COLO668 (cell line): ENCODE results near the gene RTN4RL1.

ENCODE experiments used
- DNase-seq: peaks from one replicate; lab custom pipeline; 2025; ENCODE audit not compliant: unreplicated experiment; lab: John Stamatoyannopoulos, UW

RTN4RL1 gene

DNA sequence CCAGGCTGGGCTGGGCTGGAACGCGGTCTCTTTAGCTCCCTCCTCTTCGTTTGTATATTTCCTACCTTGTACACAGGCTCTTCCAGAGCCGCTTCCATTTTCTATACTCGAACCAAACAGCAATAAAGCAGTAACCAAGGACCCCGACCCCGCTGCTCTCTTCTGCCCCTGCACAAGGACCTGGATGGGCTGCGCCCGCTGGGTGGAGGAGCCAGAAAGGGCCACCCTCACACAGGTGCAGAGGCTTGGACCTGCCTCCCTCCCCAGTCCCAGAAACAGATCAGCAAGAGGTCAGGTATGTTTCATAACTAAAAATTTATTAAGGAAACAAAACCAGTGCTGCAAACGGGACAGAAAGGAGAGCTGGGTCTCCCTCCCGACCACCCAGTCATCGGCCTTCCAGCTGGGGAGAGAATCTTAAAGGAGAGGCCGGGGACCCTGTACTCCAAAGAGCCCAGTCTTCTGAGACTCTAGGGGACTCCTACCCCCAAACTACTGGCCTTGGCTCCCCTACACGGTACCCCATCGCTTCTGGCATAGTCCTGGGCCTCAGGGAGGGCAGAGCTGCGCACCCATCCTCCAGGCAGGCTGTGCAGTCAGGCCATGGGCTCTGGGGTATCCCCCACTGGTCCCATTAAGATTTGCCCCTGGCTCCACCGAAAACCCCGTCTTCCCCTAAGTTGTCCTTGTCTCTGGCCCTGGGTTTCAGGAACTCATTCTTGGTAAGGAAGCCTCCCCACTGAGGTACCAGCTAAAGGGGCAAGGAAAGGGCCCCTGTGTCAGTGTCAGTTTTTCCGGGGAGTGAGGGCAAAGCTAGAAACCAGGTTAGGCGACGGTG, 34.6 kb upstream of the RTN4RL1 start:
- no peak for DNase-seq

DNA sequence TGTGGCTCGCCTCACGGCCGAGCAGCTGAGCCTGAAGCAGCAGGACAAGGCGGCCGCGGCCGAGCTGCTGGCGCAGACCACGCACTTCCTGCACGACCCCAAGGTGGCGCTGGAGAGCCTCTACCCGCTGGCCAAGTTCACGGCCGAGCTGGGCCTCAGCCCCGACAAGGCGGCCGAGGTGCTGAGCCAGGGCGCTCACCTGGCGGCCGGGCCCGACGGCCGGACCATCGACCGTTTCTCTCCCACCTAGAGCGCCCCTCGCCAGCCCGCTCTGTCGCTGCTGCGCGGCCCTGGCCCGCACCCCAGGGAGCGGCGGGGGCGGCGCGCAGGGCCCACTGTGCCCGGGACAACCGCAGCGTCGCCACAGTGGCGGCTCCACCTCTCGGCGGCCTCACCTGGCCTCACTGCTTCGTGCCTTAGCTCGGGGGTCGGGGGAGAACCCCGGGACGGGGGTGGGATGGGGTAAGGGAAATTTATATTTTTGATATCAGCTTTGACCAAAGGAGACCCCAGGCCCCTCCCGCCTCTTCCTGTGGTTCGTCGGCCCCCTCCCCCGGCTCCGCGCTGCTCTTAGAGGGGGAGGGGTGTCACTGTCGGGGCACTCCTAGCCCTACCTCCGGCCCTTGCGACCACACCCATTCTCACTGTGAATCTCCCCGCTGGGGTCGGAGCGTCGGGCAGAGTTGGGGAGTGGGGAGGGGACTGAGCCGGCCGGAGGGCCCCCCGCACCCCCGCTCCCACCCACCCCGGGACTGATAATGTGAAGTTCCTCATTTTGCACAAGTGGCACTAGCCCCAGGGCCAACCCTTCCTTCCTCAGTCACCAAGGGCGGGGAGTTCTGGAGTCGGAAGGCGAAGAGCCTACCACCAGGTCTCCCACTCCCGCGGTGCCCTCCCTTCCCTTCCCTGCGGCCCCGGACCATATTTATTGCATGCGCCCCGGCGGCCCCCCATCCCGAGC, 33.7 kb upstream of the RTN4RL1 start:
- DNase-seq = peak; percentile 47

GRCh38 chr17:2057760-2058585, 32.8 kb upstream of the RTN4RL1 start:
- DNase-seq = peak; percentile 32

DNA sequence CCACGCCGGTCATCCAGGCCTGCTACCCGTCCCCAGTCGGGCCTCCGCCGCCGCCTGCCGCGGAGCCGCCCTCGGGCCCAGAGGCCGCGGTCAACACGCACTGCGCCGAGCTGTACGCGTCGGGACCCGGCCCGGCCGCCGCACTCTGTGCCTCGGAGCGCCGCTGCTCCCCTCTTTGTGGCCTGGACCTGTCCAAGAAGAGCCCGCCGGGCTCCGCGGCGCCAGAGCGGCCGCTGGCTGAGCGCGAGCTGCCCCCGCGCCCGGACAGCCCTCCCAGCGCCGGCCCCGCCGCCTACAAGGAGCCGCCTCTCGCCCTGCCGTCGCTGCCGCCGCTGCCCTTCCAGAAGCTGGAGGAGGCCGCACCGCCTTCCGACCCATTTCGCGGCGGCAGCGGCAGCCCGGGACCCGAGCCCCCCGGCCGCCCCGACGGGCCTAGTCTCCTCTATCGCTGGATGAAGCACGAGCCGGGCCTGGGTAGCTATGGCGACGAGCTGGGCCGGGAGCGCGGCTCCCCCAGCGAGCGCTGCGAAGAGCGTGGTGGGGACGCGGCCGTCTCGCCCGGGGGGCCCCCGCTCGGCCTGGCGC, 32.1 kb upstream of the RTN4RL1 start:
- peak; percentile 32 for DNase-seq

- DNase-seq = peak; percentile 61
Measured at GRCh38 chr17:2056206-2057174, 31.4 kb upstream of the RTN4RL1 start.

DNA sequence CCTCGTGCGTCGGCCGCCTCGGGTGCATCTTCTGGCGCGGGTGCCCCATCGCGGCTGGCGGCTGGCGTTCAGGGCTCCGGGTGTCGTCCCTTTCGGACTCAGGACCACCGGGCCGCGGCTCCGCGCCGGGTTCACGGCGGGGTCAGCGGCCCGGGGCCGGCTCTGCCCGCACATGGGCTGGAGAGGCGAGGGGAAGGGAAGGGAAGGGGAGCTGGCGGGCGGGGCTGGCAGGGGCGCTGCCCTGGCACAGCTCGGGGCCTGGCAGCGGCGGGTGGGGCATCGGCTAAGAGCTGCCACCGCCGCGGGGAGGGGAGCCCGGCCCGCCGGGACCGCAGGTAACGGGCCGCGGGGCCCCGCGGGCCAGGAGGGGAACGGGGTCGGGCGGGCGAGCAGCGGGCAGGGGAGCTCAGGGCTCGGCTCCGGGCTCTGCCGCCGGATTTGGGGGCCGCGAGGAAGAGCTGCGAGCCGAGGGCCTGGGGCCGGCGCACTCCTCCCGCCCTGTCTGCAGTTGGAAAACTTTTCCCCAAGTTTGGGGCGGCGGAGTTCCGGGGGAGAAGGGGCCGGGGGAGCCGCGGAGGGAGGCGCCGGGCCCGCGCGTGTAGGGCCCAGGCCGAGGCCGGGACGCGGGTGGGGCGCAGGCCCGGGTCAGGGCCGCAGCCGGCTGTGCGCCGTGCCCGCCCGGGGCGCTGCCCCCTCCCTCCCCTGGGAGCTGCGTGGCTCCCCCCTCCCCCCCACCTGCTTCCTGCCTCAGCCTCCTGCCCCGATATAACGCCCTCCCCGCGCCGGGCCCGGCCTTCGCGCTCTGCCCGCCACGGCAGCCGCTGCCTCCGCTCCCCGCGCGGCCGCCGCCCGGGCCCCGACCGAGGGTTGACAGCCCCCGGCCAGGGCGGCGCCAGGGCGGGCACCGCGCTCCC, 30.4 kb upstream of the RTN4RL1 start:
- DNase-seq = no peak

DNA sequence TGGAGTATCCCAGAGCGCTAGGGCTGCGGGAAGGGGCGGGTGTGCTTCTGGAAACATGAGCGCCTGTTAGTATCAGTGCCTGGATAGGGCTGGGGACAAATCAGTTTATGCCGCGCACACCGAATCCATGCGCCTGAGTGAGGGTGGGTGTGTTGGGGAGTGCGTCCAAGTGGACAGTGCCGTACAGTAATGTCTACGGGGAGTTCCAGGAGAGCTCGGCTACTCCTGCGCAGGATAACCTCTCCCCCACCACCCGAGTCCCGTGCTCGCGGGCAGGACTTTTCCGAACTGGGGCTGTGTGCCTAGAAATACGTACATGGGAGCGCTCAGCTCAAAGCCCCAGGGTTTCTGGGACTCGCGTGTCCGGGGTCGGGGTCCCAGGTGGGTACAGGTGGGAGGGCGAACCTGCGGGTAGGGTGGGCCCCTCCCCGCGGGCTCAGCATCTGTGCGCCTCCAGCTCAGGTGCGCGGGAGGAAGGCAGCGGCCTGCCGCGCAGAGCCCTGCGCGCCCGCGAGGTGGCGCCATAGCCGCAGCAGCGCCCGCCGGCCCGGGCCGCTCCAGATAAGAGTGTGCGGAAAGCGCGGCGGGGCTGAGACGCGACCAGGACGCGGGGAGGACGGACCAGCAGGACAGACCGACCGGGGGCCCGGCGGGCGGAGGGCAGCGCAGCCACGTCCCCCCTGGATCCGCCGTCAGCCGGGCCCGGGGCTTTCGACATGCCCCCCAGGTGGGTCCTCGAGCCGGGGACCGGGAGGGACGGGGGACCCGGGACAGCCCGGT, 29.6 kb upstream of the RTN4RL1 start, which contains the start of gene HIC1:
TSS of gene HIC1 (plus strand) at position 592 of the 780 bp plus-strand sequence. CDS start 1,588 bp downstream, outside the sequence.
- DNase-seq = peak; percentile 62

DNA sequence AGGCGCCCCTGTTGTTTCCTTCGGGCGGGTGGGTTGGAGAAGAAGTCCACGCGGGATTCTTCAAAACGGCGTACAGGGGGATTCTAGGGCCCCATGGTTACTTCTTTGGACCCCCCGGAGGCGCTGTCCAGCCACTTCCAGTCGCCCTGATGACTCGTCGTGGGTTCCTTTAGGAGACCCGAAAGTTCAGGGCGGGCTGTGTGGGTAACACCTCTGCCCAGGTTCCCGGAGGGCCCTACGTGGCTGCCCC, 29.1 kb upstream of the RTN4RL1 start:
- no peak for DNase-seq

GRCh38 chr17:2053380-2054261, 28.5 kb upstream of the RTN4RL1 start:
- DNase-seq = peak; percentile 58

DNA sequence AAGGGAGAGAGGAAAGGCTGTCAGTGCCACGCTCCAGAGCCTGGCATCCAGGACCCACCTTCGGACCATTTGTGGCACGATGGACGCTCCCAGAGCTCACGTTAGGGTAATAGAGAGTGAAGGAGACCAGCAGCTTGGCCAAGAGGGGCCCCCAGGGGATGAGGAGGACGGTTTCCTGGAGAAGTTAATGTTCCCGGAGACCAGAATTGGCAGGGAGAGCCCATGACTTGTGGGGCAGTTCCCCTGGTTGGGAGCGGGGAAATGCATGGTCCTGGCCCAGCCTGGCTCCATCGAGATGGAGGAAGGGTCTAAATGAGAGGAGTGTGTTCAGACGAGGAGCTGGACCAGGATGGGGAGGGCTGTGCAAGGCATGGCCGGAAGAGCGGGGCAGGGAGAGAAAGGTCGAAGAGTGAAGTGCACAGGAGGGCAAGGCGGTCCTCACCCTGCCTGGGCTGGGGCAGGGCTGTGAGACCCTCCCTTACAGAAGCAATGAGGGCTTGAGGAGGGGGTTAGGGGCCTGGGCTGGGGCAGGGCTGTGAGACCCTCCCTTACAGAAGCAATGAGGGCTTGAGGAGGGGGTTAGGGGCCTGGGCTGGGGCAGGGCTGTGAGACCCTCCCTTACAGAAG, 26.9 kb upstream of the RTN4RL1 start:
- peak; percentile 11 for DNase-seq

DNA sequence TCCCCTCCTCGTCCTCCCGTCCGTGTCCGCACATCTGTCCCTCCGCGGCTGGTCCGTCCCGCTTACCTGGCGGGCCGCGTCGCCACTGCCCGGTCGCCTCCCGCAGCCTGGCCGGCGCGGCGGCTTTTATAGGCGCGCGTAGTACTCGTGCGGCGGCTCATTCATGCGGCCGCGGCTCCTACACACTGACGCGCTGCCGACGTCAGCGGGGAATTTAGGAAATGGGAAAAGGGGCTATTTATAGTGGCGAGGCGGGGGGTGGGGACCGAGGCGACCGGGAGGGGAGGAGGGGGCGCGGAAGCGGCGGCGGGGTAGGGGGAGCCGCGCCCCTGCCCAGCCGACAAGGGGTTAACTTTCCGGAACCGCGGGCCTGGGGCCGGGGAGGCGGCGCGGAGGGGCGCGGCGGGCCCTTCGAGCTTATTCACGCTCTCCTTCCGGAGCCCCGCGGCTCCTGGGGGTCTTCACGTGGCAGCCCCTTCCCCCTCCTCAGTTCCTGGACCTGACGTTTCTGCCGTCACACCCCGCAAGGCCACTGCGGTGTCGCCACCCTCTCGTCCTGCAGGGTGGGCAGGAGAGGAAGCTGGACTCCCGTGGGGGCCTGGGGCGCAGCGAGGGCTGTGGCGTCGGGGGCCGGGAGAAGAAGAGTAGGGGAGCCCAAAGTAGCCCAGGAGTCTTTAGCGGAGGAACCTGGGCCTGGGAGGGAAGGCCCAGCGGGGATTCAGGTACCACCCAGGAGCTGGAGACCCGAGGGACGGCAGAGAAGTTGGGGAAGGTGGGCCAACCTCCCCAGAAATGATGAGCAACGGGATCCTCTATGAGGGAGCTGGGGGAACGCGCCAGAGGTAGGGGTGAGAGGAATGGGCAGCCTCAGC, 26.2 kb upstream of the RTN4RL1 start:
- peak; percentile 53 for DNase-seq

DNA sequence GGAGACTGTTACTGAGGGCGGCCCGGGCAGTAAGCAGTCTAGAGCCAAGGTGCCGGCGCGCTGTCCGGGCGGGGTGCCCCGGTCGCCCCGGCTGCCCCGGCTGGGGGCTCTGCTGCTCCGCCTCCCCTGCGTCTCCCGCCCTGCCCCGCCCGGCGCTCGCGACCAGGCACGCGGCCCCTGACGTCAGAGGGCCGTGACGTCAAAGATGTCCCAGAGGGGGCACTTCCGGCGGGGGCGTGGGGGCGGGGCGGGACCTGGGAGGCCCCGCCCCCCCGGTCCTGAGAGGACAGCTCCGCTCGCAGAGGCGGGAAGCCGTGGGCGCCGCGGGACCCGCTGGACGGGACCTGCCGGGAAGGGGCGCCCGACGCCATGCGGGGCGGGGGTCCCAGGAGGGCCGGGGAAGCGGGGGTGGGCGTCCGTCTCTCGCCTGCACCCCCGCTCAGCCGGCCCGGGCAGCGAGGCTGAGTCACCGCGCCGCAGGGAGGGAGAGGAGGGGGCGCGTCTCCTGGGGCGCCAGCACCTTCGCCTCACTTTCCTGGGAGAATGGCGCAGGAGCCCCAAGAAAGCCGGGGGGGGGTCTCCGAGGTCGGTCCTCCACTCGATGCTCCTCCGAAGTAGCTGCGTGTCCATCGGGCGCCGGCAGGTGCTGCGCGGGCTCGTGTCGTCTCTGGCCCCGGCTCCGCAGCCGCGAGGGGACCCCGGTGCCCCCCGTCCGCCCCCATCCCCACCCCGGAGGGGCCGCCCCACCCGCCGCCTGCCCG, 25.3 kb upstream of the RTN4RL1 start:
- DNase-seq = peak; percentile 76

- DNase-seq = peak; percentile 72
Measured at GRCh38 chr17:2049333-2050299, 24.5 kb upstream of the RTN4RL1 start.
